ENCODE results near the gene MAPKAP1. TPM values are rescaled to one million over a fixed set of nuclear protein-coding genes. Genes with fewer than 3 reads are reported as not detected.

The MAPKAP1 gene
- total RNA-seq, 1 experiment from 2014 or later: 148 TPM

- peak; percentile 42 for DNase-seq (ENCODE audit: low read depth)
Observed at GRCh38 chr9:125393426-125393825, 313.6 kb downstream of the MAPKAP1 start.

- no peak for DNase-seq (ENCODE audit: low read depth)
Observed at GRCh38 chr9:125391704-125392103, 315.3 kb downstream of the MAPKAP1 start.

DNA sequence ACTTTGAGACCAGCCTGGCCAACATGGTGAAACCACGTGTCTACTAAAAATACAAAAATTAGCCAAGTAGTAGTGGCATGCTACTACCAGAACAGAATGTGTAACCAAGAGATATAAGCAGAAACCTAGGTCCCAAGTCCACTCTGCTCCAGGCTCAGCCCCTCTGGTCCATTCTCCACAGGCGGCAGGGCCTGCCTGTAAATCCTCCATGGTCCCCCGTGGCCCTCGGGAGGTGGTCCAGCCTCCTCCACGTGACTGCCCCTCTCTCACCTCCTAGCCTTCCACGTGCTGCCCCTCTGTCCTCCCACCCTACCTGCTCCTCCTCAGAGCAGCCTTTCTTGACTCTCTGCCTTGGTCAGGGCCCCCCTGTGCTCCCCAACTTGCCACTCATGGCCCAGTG lies 318.0 kb downstream of the MAPKAP1 start:
- no peak for DNase-seq (ENCODE audit: low read depth)

DNA sequence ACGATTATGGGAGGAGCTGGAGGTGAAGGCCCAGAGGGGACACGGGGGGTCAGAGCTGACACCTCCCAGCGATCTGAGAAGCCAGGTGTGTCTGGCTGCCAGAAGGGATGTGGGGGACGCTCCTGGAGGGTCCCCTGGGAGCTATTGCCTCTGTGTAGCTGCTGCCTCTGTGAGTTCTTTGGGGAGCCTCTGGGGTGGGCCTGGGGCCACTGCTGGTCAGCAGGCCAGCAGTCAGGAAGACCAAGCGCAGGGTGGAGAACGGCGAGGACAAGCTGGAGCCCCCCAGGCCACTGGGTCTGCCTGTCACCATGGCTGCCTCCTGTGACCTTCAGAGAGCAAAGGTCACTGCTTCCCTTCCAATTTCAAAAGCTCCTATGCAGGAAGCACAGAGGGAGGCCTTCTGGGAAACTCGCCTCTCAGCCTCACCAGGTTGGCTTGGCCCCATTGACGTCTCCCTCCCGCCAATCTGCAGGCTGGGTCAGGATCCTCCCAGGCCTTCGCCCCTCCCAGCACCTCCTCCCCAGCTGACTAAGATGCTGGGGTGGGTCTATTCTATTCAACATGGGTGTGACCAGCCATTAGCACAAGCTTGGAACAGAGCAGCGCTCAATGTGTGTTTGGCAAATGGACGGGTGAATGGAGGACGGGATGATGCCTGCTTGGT lies 319.0 kb downstream of the MAPKAP1 start:
- no peak for DNase-seq (ENCODE audit: low read depth)

Other genes starting within 250 kb of the MAPKAP1 start
- 38.1 and 44.4 TPM in 2 replicates for gene PBX3, start 40.2 kb upstream of the MAPKAP1 start, total RNA-seq (2014; rRNA removed)

Data from LHCN-M2 (cell line).